SK-N-SH (cell line): ENCODE results near the gene HBG1. TPM values are rescaled to one million over a fixed set of nuclear protein-coding genes. Genes with fewer than 3 reads are reported as not detected.

ENCODE experiments used
- CTCF ChIA-PET: fragments of 300-600, 350-600 bp; formaldehyde crosslinking; extraction: SDS; loops from one replicate; lab custom pipeline; 2021; lab: Yijun Ruan, JAX
- POLR2A ChIA-PET: fragments of 350-600 bp; sonication (Branson Sonifier 250); formaldehyde crosslinking; extraction: SDS; loops from one replicate; lab custom pipeline; 2020; ENCODE audit warnings: antibody characterized with exemption, inconsistent platforms; lab: Yijun Ruan, JAX
- DNase-seq: peaks from one replicate; pipeline ENCODE4 v3.0.0; 2012
- H2AFZ ChIP-seq: fragments of 200-600 bp; sonication (generic); 2 replicates; pipeline ENCODE4 v1.8.1; 2016; ENCODE audit warnings: antibody characterized with exemption, mild to moderate bottlenecking, low read depth
- H3F3A ChIP-seq: fragments of 200-600 bp; sonication (generic); replicated peaks from 2 replicates; pipeline ENCODE3; 2016; ENCODE audit warnings: antibody characterized with exemption, mild to moderate bottlenecking; ENCODE audit not compliant: insufficient read depth
- H3K27ac ChIP-seq, 2 experiments: fragments of 200-500 bp in 1 of 2; fragments of 200-600 bp in 1 of 2; sonication (Bioruptor generic) in 1 of 2; sonication (generic), shearing (Covaris generic) in 1 of 2; 2 replicates each; pipeline versions ENCODE4 v1.5.1 to v1.6.1; 2014 to 2016; ENCODE audit warnings: low read depth in 2 of 2, inconsistent platforms in 1 of 2, low read length in 1 of 2, mild to moderate bottlenecking in 1 of 2, mixed read lengths in 1 of 2
- H3K27me3 ChIP-seq: fragments of 200-600 bp; sonication (generic), shearing (Covaris generic); 2 replicates; pipeline ENCODE4 v1.6.1; 2016; ENCODE audit warnings: mixed run types; ENCODE audit not compliant: insufficient read depth
- H3K36me3 ChIP-seq, 2 experiments: fragments of 200-500 bp in 1 of 2; fragments of 200-600 bp in 1 of 2; sonication (Bioruptor generic) in 1 of 2; sonication (generic) in 1 of 2; replicated peaks in 1 of 2; 2 replicates each; pipeline versions ENCODE3 to v1.5.1; 2014 to 2016; ENCODE audit warnings: low read length in 1 of 2, mild to moderate bottlenecking in 1 of 2; ENCODE audit not compliant: insufficient read depth in 2 of 2, control insufficient read depth in 1 of 2
- H3K4me1 ChIP-seq, 2 experiments: fragments of 200-500 bp in 1 of 2; fragments of 200-600 bp in 1 of 2; sonication (Bioruptor generic) in 1 of 2; sonication (generic), shearing (Covaris generic) in 1 of 2; 2 replicates each; pipeline versions ENCODE4 v1.5.1 to v1.6.1; 2014 to 2016; ENCODE audit warnings: low read depth in 1 of 2, low read length in 1 of 2, mixed run types in 1 of 2; ENCODE audit not compliant: insufficient read depth in 2 of 2, control insufficient read depth in 1 of 2
- H3K4me2 ChIP-seq: fragments of 200-600 bp; sonication (generic), shearing (Covaris generic); 2 replicates; pipeline ENCODE4 v1.6.1; 2017; ENCODE audit warnings: mixed run types
- H3K4me3 ChIP-seq, 2 experiments: fragments of 200-500 bp in 1 of 2; fragments of 200-600 bp in 1 of 2; sonication (Bioruptor generic) in 1 of 2; sonication (generic), shearing (Covaris generic) in 1 of 2; 2 replicates each; pipeline versions ENCODE4 v1.5.1 to v1.8.1; 2014 to 2016; ENCODE audit warnings: low read depth in 2 of 2, inconsistent platforms in 1 of 2, low read length in 1 of 2, mild to moderate bottlenecking in 1 of 2, mixed read lengths in 1 of 2, moderate library complexity in 1 of 2
- H3K79me2 ChIP-seq: fragments of 200-600 bp; sonication (generic); 2 replicates; pipeline ENCODE4 v1.8.1; 2017; ENCODE audit warnings: mild to moderate bottlenecking; ENCODE audit not compliant: insufficient read depth
- H3K9ac ChIP-seq: fragments of 200-600 bp; sonication (generic); 2 replicates; pipeline ENCODE4 v1.6.1; 2017; ENCODE audit warnings: mixed run types
- H3K9me2 ChIP-seq: fragments of 200-600 bp; sonication (generic); 2 replicates; pipeline ENCODE4 v1.6.1; 2017; ENCODE audit warnings: mixed run types
- H3K9me3 ChIP-seq: fragments of 200-600 bp; sonication (generic); 2 replicates; pipeline ENCODE4 v1.6.1; 2017; ENCODE audit warnings: mixed run types, mild to moderate bottlenecking, moderate library complexity
- H4K20me1 ChIP-seq: fragments of 200-600 bp; sonication (generic); 2 replicates; pipeline ENCODE4 v1.6.1; 2017; ENCODE audit warnings: mild to moderate bottlenecking, mixed run types; ENCODE audit not compliant: insufficient read depth
- CTCF ChIP-seq: fragments of 200-600 bp; sonication (generic); IDR thresholded peaks from 2 replicates; pipeline ENCODE4 v1.6.1; 2017; ENCODE audit warnings: antibody characterized with exemption, mild to moderate bottlenecking, moderate library complexity
- ELF1 ChIP-seq: IDR thresholded peaks from 2 replicates; pipeline ENCODE4 v1.4.0; 2012
- FOSL2 ChIP-seq: IDR thresholded peaks from 2 replicates; pipeline ENCODE4 v1.4.0; 2012; ENCODE audit warnings: low read depth, mild to moderate bottlenecking, moderate library complexity, borderline replicate concordance
- FOXM1 ChIP-seq: IDR thresholded peaks from 2 replicates; pipeline ENCODE4 v1.4.0; 2012; ENCODE audit warnings: low read depth, mild to moderate bottlenecking
- GABPA ChIP-seq: IDR thresholded peaks from 2 replicates; pipeline ENCODE4 v1.4.0; 2012; ENCODE audit warnings: low read depth, mild to moderate bottlenecking
- GATA2 ChIP-seq: sonication (generic); formaldehyde crosslinking; IDR thresholded peaks from 2 replicates; pipeline ENCODE4 v1.5.0; 2020; ENCODE audit warnings: mild to moderate bottlenecking, missing genetic modification reagents
- JUND ChIP-seq: IDR thresholded peaks from 2 replicates; pipeline ENCODE4 v1.4.0; 2012
- MAX ChIP-seq: IDR thresholded peaks from 2 replicates; pipeline ENCODE4 v1.4.0; 2012; ENCODE audit warnings: low read depth
- MEF2A ChIP-seq: IDR thresholded peaks from 2 replicates; pipeline ENCODE4 v1.4.0; 2012; ENCODE audit warnings: low read depth, borderline replicate concordance
- NFIC ChIP-seq: IDR thresholded peaks from 2 replicates; pipeline ENCODE4 v1.4.0; 2012; ENCODE audit warnings: borderline replicate concordance
- PBX3 ChIP-seq: IDR thresholded peaks from 2 replicates; pipeline ENCODE4; 2012
- POLR2AphosphoS5 ChIP-seq: IDR thresholded peaks from 2 replicates; pipeline ENCODE4 v1.6.1; 2012; ENCODE audit warnings: low read depth, low read length
- RAD21 ChIP-seq: IDR thresholded peaks from 2 replicates; pipeline ENCODE4 v1.6.1; 2012; ENCODE audit warnings: mild to moderate bottlenecking, low read length
- RCOR1 ChIP-seq: fragments of 150-350 bp; IDR thresholded peaks from 2 replicates; pipeline ENCODE4 v1.6.1; 2017; ENCODE audit warnings: antibody characterized with exemption, low read length
- REST ChIP-seq: IDR thresholded peaks from 2 replicates; pipeline ENCODE4 v1.6.1; 2012; ENCODE audit warnings: mild to moderate bottlenecking, low read depth, low read length, moderate library complexity
- RFX5 ChIP-seq: IDR thresholded peaks from 2 replicates; pipeline ENCODE4 v1.6.1; 2012; ENCODE audit warnings: mild to moderate bottlenecking, improper control_type of control experiment, low read length
- RXRA ChIP-seq: IDR thresholded peaks from 2 replicates; pipeline ENCODE4 v1.4.0; 2012; ENCODE audit warnings: low read depth, mild to moderate bottlenecking, borderline replicate concordance
- SMC3 ChIP-seq: IDR thresholded peaks from 2 replicates; pipeline ENCODE4 v1.6.1; 2012; ENCODE audit warnings: low read depth, low read length, improper control_type of control experiment
- TEAD4 ChIP-seq: IDR thresholded peaks from 2 replicates; pipeline ENCODE4 v1.4.0; 2012; ENCODE audit warnings: mild to moderate bottlenecking, borderline replicate concordance; ENCODE audit not compliant: insufficient read depth
- USF1 ChIP-seq: IDR thresholded peaks from 2 replicates; pipeline ENCODE4 v1.4.0; 2012; ENCODE audit warnings: low read depth, borderline replicate concordance
- WGBS: methylation state at CpG from one replicate; pipeline ENCODE4 v1.1.6; 2017; ENCODE audit warnings: low lambda C conversion rate; 5-methylcytosine and 5-hydroxymethylcytosine counted together
- polyA plus RNA-seq, 3 experiments: library from polyadenylated mRNA; depleted of rRNA; stranded (reverse); fragments of >200 nt; gene quantifications; 2 replicates each; pipeline ENCODE4 v1.2.3, GENCODE V29; 2012

The HBG1 gene
- polyA plus RNA-seq, 1 of the 3 experiments (the other 2 are of a cell fraction) = not detected

GRCh38 chr11:5233307-5233706 is 16.4 kb downstream of the HBG1 start:
- H3K27ac ChIP-seq = no peak overlapping the region
- H3K4me3 ChIP-seq = no peak overlapping the region
- CTCF ChIA-PET = no interaction called here
- no peak overlapping the region for H3K4me2 ChIP-seq
- WGBS = 6% methylated on average over 1 of the region's 1 CpG
- H3K9me3 ChIP-seq = no peaks in the 10 kb centered on the region
- H2AFZ ChIP-seq = no peak overlapping the region
- TF ChIP-seq REST (no peak), RXRA (no peak), SMC3 (no peak), ELF1 (no peak), JUND (no peak), MEF2A (no peak), POLR2AphosphoS5 (no peak), USF1 (no peak), TEAD4 (no peak), PBX3 (no peak), FOXM1 (no peak), RAD21 (no peak), RCOR1 (no peak), GATA2 (CRISPR knock-in tag) (no peak), RFX5 (no peak), CTCF (no peak), MAX (no peak), GABPA (no peak), NFIC (no peak), FOSL2 (no peak)
- H3K9ac ChIP-seq = no peak overlapping the region
- DNase-seq = no peak
- no peaks in the 10 kb centered on the region for H3K9me2 ChIP-seq
- POLR2A ChIA-PET = no interaction called here
- H3K79me2 ChIP-seq = no peaks in the 10 kb centered on the region
- H4K20me1 ChIP-seq = no peaks in the 10 kb centered on the region
- H3K4me1 ChIP-seq = no peaks in the 10 kb centered on the region
- H3F3A ChIP-seq = no peaks in the 10 kb centered on the region
- no peaks in the 10 kb centered on the region for H3K27me3 ChIP-seq
- H3K36me3 ChIP-seq = no peaks in the 10 kb centered on the region
